Left lung (tissue), 10 donors: Measurements from ENCODE around the gene HEY2. TPM values are rescaled to one million over a fixed set of nuclear protein-coding genes. Genes with fewer than 3 reads are reported as not detected.
A peak's percentile ranks its signal among the peaks of the same experiment; 100 is the strongest.

ENCODE experiments used
- ATAC-seq: fragments of 200-7000 bp; cut with Tn5 transposase; one replicate; pipeline ENCODE4 v1.9.1; 2020; ENCODE audit warnings: moderate library complexity
- DNase-seq, 4 donors: peaks; one replicate each; pipeline ENCODE4 v3.0.0-alpha.2; 2013 to 2020
- H3K27ac ChIP-seq, 2 donors: fragments of 200-600 bp; sonication (generic) in 1 of 2; one replicate each; pipeline versions ENCODE4 v1.5.0 to v1.8.0; 2020 to 2021
- H3K27me3 ChIP-seq, 2 donors: fragments of 200-600 bp; sonication (generic) in 1 of 2; one replicate each; pipeline versions ENCODE4 v1.5.0 to v1.8.0; 2020 to 2021
- H3K36me3 ChIP-seq, 2 donors: fragments of 200-600 bp; sonication (generic) in 1 of 2; one replicate each; pipeline versions ENCODE4 v1.5.0 to v1.8.0; 2020 to 2021
- H3K4me1 ChIP-seq, 2 donors: fragments of 200-600 bp; one replicate each; pipeline ENCODE4 v1.8.0; 2021
- H3K4me3 ChIP-seq, 2 donors: fragments of 200-600 bp; sonication (generic) in 1 of 2; one replicate each; pipeline versions ENCODE4 v1.5.0 to v1.8.0; 2020 to 2021; ENCODE audit warnings: mild to moderate bottlenecking in 1 of 2
- H3K9me3 ChIP-seq, 2 donors: fragments of 200-600 bp; sonication (generic) in 1 of 2; one replicate each; pipeline versions ENCODE4 v1.5.0 to v1.8.0; 2020 to 2021
- intact Hi-C, 2 donors: fragments of 100-400 bp; cut with DNase I; formaldehyde crosslinking; loops; one replicate each; pipeline versions ENCODE4 v1.11.2 to v1.14.2; 2022
- polyA plus RNA-seq, 6 donors: library from polyadenylated mRNA; unstranded; fragments of 120-200 nt; gene quantifications; one replicate each; pipeline ENCODE4 v1.2.1, GENCODE V29; 2013; ENCODE audit not compliant: insufficient read length in 6 of 6
- total RNA-seq, 2 donors: library from RNA; stranded (reverse); fragmentation: NEBNext Ultra II Directional; extraction: Animal tissue kit (Norgen Biotek cat#: 25700); gene quantifications; one replicate each; pipeline ENCODE4 v1.2.1, GENCODE V29; 2021
- TF ChIP-seq, protein P1 (sequence below), 2 donors: fragments of 200-600 bp; sonication (generic) in 1 of 2; IDR thresholded peaks; one replicate each; pipeline versions ENCODE4 v1.5.0 to v1.8.0; 2021; ENCODE audit warnings: antibody characterized with exemption in 2 of 2
- donor health status: DM: no; HTN: yes; CAD: no.
- donor health status: DM: no; HTN: no; CAD: no.

The HEY2 gene
- total and polyA plus RNA-seq, 8 donors, result 1.1 to 3.6 (median 1.5) TPM

DNA sequence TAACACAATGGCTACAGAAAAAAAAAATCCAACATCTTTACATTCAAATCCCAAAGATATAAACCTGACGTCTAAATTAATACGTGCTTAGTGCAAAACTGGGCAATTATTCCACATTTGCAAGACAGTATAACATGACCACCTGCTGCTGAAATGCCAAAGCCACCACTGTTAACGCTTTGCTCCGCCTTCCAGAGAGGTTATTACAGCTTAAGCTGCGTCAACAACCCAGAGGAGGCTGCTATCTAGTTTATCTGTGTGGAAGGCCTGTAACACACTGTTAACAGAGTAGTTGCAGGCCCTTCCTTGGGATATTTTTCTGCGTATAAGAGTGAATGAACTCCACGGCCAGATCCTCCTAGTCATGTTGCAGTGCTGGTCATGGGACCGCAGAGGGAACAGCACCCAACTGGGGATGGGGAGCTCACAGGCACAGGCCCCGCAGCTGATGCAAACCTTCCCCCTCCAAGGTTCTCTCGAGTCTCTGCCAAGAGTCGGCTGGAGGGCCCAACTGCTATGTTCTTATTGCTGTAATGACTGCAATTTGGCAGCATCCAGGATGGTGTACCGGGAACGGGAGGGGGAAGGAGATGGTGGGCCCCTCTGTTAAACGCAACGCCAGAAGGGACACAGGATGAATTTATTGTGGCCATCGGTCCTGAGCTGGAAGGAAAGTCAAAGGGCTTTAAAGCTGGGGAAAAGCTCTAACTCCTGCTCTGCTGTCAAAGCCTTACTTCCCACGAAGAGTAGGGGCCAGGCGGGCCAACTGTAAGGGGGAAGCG, 40.3 kb downstream of the HEY2 start:
- TF ChIP-seq, protein P1, sequence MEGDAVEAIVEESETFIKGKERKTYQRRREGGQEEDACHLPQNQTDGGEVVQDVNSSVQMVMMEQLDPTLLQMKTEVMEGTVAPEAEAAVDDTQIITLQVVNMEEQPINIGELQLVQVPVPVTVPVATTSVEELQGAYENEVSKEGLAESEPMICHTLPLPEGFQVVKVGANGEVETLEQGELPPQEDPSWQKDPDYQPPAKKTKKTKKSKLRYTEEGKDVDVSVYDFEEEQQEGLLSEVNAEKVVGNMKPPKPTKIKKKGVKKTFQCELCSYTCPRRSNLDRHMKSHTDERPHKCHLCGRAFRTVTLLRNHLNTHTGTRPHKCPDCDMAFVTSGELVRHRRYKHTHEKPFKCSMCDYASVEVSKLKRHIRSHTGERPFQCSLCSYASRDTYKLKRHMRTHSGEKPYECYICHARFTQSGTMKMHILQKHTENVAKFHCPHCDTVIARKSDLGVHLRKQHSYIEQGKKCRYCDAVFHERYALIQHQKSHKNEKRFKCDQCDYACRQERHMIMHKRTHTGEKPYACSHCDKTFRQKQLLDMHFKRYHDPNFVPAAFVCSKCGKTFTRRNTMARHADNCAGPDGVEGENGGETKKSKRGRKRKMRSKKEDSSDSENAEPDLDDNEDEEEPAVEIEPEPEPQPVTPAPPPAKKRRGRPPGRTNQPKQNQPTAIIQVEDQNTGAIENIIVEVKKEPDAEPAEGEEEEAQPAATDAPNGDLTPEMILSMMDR (IDR thresholded peaks at IDR 0.05), result no peak
- H3K27ac ChIP-seq, result peak overlapping the region; percentile 93 to 98
- no peaks in the 10 kb centered on the region for H3K36me3 ChIP-seq
- H3K27me3 ChIP-seq, result no peaks in the 10 kb centered on the region
- peaks cover 16 to 47% of the 10 kb centered on the region in 2 donors for H3K4me1 ChIP-seq
- H3K9me3 ChIP-seq, result no peaks in the 10 kb centered on the region
- intact Hi-C loops, result no loop called here
- DNase-seq (peak; percentile 43 to 74 (median 66)), ATAC-seq (peak; percentile 15)
- H3K4me3 ChIP-seq, result peak overlapping the region; percentile 90 to 92

GRCh38 chr6:125790358-125791150, 41.1 kb downstream of the HEY2 start, which contains the start of gene NCOA7:
Gene NCOA7 (plus strand): TSS chr6:125790960. CDS start chr6:125815355, 24,395 bp downstream.
- Histone ChIP-seq H3K4me3 (peak within 1 kb of the TSS; percentile 90 to 92), H3K4me1 (peaks cover 17 to 47% of the 10 kb centered on the region in 2 donors), H3K27me3 (no peaks in the 10 kb centered on the region), H3K27ac (peak within 1 kb of the TSS; percentile 93 to 98), H3K9me3 (no peaks in the 10 kb centered on the region), H3K36me3 (no peaks in the 10 kb centered on the region)
- TF ChIP-seq, protein P1 (IDR thresholded peaks at IDR 0.05), result no peak
- intact Hi-C loops, result no loop called here
- ATAC-seq (peak; percentile 88), DNase-seq (peak; percentile 88 to 97 (median 90))

- Histone ChIP-seq H3K4me3 (peak overlapping the region; percentile 90 to 92), H3K27ac (peak overlapping the region; percentile 93 to 98), H3K36me3 (no peaks in the 10 kb centered on the region), H3K9me3 (no peaks in the 10 kb centered on the region), H3K4me1 (peaks cover 17 to 47% of the 10 kb centered on the region in 2 donors), H3K27me3 (no peaks in the 10 kb centered on the region)
- ATAC-seq, result peak; percentile 62
- intact Hi-C loops, result no loop called here
- DNase-seq, result peak in 3 of 4 donors; percentile 35 to 59 (median 58)
- TF ChIP-seq, protein P1 (IDR thresholded peaks at IDR 0.05), result peak in 1 of 2 donors; percentile 31
Measured at GRCh38 chr6:125791151-125791819, 41.9 kb downstream of the HEY2 start.

DNA sequence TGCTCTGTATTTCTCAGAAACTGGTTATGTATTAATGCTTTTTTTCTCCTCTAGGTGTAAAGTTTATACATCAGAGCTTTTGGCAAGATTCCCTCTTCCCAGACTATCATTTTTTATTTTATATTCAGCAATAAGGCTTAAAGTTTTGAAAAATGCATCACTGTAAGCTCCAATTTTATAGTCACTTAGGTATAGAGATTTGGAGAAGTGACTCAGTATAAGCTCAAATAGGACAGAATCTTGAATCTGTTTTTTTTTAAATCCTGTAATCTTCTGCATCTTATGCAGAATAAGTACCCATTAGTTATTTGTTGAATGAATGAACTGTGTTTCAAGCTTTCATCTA, 42.4 kb downstream of the HEY2 start:
- Histone ChIP-seq H3K27me3 (no peaks in the 10 kb centered on the region), H3K4me1 (peaks cover 17 to 47% of the 10 kb centered on the region in 2 donors), H3K9me3 (no peaks in the 10 kb centered on the region), H3K36me3 (no peaks in the 10 kb centered on the region), H3K27ac (peak overlapping the region in 1 of 2 donors; percentile 98), H3K4me3 (peak overlapping the region; percentile 90 to 92)
- intact Hi-C loops, result no loop called here
- DNase-seq, result no peak
- ATAC-seq, result no peak
- TF ChIP-seq, protein P1 (IDR thresholded peaks at IDR 0.05), result peak in 1 of 2 donors; percentile 16
